Esophagus squamous epithelium (tissue), 4 donors: Measurements from ENCODE around the gene BRD3.

Experiments
- POLR2A ChIP-seq, 4 donors: fragments of 450-650 bp; IDR thresholded peaks; one replicate each; pipeline ENCODE4 v1.6.1; 2017; ENCODE audit warnings: antibody characterized with exemption in 4 of 4, mild to moderate bottlenecking in 4 of 4, moderate library complexity in 3 of 4
- TF ChIP-seq, protein P1 (sequence below), 6 experiments: fragments of 450-650 bp in 4 of 6; fragments of 200-600 bp in 2 of 6; sonication (generic) in 2 of 6; IDR thresholded peaks; one replicate each; pipeline ENCODE4 v1.5.1; 2016 to 2019; ENCODE audit warnings: antibody characterized with exemption in 6 of 6, mild to moderate bottlenecking in 4 of 6, moderate library complexity in 4 of 6

DNA sequence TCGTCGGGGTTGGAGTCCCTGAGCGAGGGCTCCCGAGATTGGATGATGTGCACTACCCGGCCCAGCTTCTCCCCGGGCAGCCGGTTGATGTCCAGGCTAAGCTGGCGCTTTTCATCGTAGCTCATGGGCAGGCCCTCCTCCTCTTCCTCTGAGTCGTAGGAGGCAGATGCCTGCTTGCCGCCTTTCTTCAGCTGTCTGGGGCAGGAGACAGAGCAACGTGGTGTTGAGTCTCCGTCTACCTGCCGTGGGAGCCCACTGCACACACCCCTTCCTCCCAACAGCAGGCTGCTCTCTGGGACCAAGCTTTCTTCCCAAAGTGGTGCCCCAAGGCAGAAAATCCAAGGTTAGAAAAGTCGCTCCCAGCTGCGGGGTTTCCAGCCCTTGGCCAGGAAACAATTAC, 31.7 kb downstream of the BRD3 start:
- TF ChIP-seq POLR2A (IDR thresholded peaks at IDR 0.05), result no peak
- TF ChIP-seq, protein P1, sequence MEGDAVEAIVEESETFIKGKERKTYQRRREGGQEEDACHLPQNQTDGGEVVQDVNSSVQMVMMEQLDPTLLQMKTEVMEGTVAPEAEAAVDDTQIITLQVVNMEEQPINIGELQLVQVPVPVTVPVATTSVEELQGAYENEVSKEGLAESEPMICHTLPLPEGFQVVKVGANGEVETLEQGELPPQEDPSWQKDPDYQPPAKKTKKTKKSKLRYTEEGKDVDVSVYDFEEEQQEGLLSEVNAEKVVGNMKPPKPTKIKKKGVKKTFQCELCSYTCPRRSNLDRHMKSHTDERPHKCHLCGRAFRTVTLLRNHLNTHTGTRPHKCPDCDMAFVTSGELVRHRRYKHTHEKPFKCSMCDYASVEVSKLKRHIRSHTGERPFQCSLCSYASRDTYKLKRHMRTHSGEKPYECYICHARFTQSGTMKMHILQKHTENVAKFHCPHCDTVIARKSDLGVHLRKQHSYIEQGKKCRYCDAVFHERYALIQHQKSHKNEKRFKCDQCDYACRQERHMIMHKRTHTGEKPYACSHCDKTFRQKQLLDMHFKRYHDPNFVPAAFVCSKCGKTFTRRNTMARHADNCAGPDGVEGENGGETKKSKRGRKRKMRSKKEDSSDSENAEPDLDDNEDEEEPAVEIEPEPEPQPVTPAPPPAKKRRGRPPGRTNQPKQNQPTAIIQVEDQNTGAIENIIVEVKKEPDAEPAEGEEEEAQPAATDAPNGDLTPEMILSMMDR (IDR thresholded peaks at IDR 0.05), result no peak
